Astrocyte (in vitro differentiated cells and primary cell): ENCODE data around the gene P4HB. TPM values are rescaled to one million over a fixed set of nuclear protein-coding genes. Genes with fewer than 3 reads are reported as not detected.

ENCODE experiments used
- DNase-seq: peaks from one replicate; pipeline ENCODE4 v3.0.0-alpha.2; 2010; ENCODE audit warnings: low read depth
- FAIRE-seq: peaks from 2 replicates; lab custom pipeline; 2011; peaks lifted over from hg19 to GRCh38; lab: Jason Lieb, UNC
- H2AFZ ChIP-seq: 2 replicates; pipeline ENCODE4 v1.6.0; 2012; ENCODE audit warnings: low read depth, low read length, inconsistent platforms
- H3K27ac ChIP-seq: 2 replicates; pipeline ENCODE4 v1.5.1; 2011; ENCODE audit warnings: low read depth, low read length, inconsistent platforms
- H3K27me3 ChIP-seq: 2 replicates; pipeline ENCODE4 v1.6.0; 2011; ENCODE audit warnings: low read length, inconsistent platforms; ENCODE audit not compliant: insufficient read depth
- H3K36me3 ChIP-seq: 2 replicates; pipeline ENCODE4 v1.5.1; 2011; ENCODE audit warnings: low read length, inconsistent platforms; ENCODE audit not compliant: insufficient read depth
- H3K4me1 ChIP-seq: 2 replicates; pipeline ENCODE4 v1.5.1; 2011; ENCODE audit warnings: low read length, inconsistent platforms; ENCODE audit not compliant: insufficient read depth
- H3K4me2 ChIP-seq: 2 replicates; pipeline ENCODE4 v1.6.0; 2012; ENCODE audit warnings: low read length, inconsistent platforms
- H3K4me3 ChIP-seq: 2 replicates; pipeline ENCODE4 v1.5.1; 2011; ENCODE audit warnings: low read depth, mild to moderate bottlenecking, low read length, inconsistent platforms; ENCODE audit not compliant: insufficient read depth
- H3K79me2 ChIP-seq: 2 replicates; pipeline ENCODE4 v1.6.0; 2012; ENCODE audit warnings: mild to moderate bottlenecking, low read length, inconsistent platforms; ENCODE audit not compliant: insufficient read depth
- H3K9ac ChIP-seq: 2 replicates; pipeline ENCODE4 v1.6.0; 2012; ENCODE audit warnings: mild to moderate bottlenecking, low read length, inconsistent platforms
- H3K9me3 ChIP-seq: 2 replicates; pipeline ENCODE4 v1.5.1; 2012; ENCODE audit warnings: low read depth, mild to moderate bottlenecking, low read length, inconsistent platforms; ENCODE audit not compliant: insufficient read depth
- H4K20me1 ChIP-seq: 2 replicates; pipeline ENCODE4 v1.6.0; 2012; ENCODE audit warnings: low read length, inconsistent platforms; ENCODE audit not compliant: insufficient read depth
- H3K27ac Mint-ChIP-seq: one replicate; pipeline ENCODE4 v1.8.0; 2021; ENCODE audit warnings: mild to moderate bottlenecking, mixed read lengths; ENCODE audit not compliant: unreplicated experiment
- H3K27me3 Mint-ChIP-seq: one replicate; pipeline ENCODE4 v1.8.0; 2021; ENCODE audit warnings: low read depth, mixed read lengths; ENCODE audit not compliant: unreplicated experiment
- H3K36me3 Mint-ChIP-seq: one replicate; pipeline ENCODE4 v1.8.0; 2021; ENCODE audit warnings: low read depth, mixed read lengths; ENCODE audit not compliant: unreplicated experiment
- H3K4me1 Mint-ChIP-seq: one replicate; pipeline ENCODE4 v1.8.0; 2021; ENCODE audit warnings: low read depth, mixed read lengths; ENCODE audit not compliant: unreplicated experiment
- H3K4me3 Mint-ChIP-seq: one replicate; pipeline ENCODE4 v1.8.0; 2021; ENCODE audit warnings: mild to moderate bottlenecking, moderate library complexity, mixed read lengths; ENCODE audit not compliant: unreplicated experiment
- H3K9me3 Mint-ChIP-seq: one replicate; pipeline ENCODE4 v1.8.0; 2021; ENCODE audit warnings: mild to moderate bottlenecking, mixed read lengths; ENCODE audit not compliant: unreplicated experiment
- EZH2 ChIP-seq: IDR thresholded peaks from 2 replicates; pipeline ENCODE4 v1.6.1; 2012; ENCODE audit warnings: mild to moderate bottlenecking, low read length, inconsistent platforms; ENCODE audit not compliant: insufficient read depth
- total RNA-seq: library from RNA; stranded (reverse); gene quantifications from 2 replicates; pipeline ENCODE4 v1.2.1, GENCODE V29; 2021
- TF ChIP-seq, protein P1 (sequence below): IDR thresholded peaks from 2 replicates; pipeline ENCODE4 v1.5.1; 2011; ENCODE audit warnings: low read depth, mild to moderate bottlenecking, inconsistent platforms, low read length, moderate library complexity; ENCODE audit not compliant: insufficient read depth

P4HB gene
- total RNA-seq, 1 donor from 2014 or later: 1,268 TPM

DNA sequence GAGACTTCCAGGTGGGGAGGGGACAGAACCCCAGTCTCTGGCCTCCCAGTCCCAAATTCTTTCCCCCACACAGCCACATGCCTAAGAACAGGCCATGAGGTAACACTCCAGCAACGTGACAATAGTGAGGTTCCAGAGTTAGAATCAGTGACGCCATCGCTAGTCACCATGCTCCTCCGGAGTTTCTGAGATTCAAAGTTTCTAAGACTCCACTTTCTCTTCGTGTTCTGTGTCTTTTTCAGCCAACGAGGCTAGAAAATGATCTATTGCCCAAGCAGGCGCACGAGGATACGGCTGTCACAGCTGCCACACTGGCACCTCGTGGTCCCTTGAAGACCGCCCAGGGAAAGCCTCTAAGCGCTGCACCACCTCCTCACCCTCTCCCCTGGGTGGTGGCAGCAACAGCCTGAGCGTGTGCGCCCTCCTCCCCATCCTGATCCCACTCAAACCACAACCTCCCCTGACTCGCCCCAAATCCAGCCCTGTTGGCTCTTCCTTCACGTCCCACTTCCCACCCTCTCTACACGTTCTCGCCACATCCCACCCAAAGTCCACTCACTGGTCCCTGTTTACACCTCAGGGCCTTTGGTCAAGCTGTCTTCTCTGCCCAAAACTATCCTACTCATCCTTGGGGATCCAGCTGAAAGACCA lies 28.3 kb downstream of the P4HB start:
- H3K79me2 ChIP-seq: peaks cover 48% of the 10 kb centered on the region
- Mint-ChIP-seq H3K27me3 (no peaks in the 10 kb centered on the region), H3K4me1 (peaks cover 9% of the 10 kb centered on the region), H3K27ac (peak overlapping the region; percentile 94), H3K9me3 (peaks cover 1% of the 10 kb centered on the region), H3K36me3 (no peaks in the 10 kb centered on the region), H3K4me3 (peak overlapping the region; percentile 92)
- FAIRE-seq: no peak
- no peaks in the 10 kb centered on the region for H3K36me3 ChIP-seq
- TF ChIP-seq EZH2: no peak
- TF ChIP-seq, protein P1, sequence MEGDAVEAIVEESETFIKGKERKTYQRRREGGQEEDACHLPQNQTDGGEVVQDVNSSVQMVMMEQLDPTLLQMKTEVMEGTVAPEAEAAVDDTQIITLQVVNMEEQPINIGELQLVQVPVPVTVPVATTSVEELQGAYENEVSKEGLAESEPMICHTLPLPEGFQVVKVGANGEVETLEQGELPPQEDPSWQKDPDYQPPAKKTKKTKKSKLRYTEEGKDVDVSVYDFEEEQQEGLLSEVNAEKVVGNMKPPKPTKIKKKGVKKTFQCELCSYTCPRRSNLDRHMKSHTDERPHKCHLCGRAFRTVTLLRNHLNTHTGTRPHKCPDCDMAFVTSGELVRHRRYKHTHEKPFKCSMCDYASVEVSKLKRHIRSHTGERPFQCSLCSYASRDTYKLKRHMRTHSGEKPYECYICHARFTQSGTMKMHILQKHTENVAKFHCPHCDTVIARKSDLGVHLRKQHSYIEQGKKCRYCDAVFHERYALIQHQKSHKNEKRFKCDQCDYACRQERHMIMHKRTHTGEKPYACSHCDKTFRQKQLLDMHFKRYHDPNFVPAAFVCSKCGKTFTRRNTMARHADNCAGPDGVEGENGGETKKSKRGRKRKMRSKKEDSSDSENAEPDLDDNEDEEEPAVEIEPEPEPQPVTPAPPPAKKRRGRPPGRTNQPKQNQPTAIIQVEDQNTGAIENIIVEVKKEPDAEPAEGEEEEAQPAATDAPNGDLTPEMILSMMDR: no peak
- peak overlapping the region; percentile 87 for H3K9ac ChIP-seq
- H3K4me2 ChIP-seq: peak overlapping the region; percentile 91
- no peaks in the 10 kb centered on the region for H3K27me3 ChIP-seq
- H3K27ac ChIP-seq: peak overlapping the region; percentile 52
- H2AFZ ChIP-seq: peak overlapping the region; percentile 75
- H4K20me1 ChIP-seq: peaks cover 37% of the 10 kb centered on the region
- H3K4me3 ChIP-seq: peak overlapping the region; percentile 73
- no peaks in the 10 kb centered on the region for H3K9me3 ChIP-seq
- DNase-seq: peak; percentile 20
- peaks cover 17% of the 10 kb centered on the region for H3K4me1 ChIP-seq

DNA sequence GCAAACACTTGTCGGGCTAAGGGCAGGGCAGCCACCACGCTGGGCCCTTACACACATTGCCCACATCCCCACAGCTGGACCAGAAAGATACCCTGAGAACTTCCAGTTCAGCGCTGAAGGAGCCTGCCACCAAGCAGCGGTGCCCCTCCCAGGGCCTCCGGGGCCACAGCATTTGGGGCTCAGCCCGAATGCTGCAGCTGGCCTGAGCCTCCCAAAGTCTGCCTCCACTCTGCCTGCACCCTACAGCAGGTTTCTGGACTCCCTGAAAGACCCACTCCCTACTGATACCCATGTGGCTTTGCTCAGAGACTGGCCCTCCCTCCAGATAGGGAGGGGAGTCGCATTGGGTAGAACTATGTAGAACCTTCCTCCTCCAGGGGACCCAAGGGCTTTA lies 28.8 kb downstream of the P4HB start:
- H3K27me3 Mint-ChIP-seq: no peaks in the 10 kb centered on the region
- Histone ChIP-seq H3K36me3 (no peaks in the 10 kb centered on the region), H3K9me3 (no peaks in the 10 kb centered on the region), H3K4me3 (no peak overlapping the region), H3K4me2 (peak overlapping the region; percentile 91), H4K20me1 (peaks cover 37% of the 10 kb centered on the region), H3K4me1 (peaks cover 17% of the 10 kb centered on the region), H2AFZ (no peak overlapping the region), H3K27ac (no peak overlapping the region), H3K9ac (peak overlapping the region; percentile 87), H3K79me2 (peaks cover 48% of the 10 kb centered on the region), H3K27me3 (no peaks in the 10 kb centered on the region)
- H3K36me3 Mint-ChIP-seq: no peaks in the 10 kb centered on the region
- TF ChIP-seq, protein P1: no peak
- TF ChIP-seq EZH2: no peak
- DNase-seq (no peak), FAIRE-seq (no peak)
- peak overlapping the region; percentile 94 for H3K27ac Mint-ChIP-seq
- H3K4me3 Mint-ChIP-seq: peak overlapping the region; percentile 92
- peaks cover 1% of the 10 kb centered on the region for H3K9me3 Mint-ChIP-seq
- H3K4me1 Mint-ChIP-seq: peaks cover 9% of the 10 kb centered on the region

DNA sequence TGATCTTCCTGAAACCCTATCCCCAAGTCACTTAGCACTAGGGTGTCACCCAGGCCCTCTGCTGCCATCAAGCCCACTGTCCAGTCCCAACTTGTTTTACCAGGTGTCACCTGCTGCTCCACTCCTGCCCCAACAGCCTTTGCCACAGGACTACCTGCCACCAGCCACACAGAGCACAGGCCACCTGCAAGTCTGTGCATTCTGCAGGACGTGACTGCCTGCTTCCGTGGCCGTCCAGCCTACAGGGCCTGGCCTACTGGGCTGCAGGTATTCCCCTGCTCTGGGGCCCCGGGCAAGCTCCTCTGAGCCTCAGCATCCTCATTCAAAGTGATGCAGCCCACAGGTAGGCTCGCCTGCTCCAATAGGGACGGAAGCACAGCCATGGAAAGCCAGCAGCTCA lies 30.5 kb downstream of the P4HB start:
- no peak for FAIRE-seq
- H3K27me3 Mint-ChIP-seq: peaks cover 3% of the 10 kb centered on the region
- Histone ChIP-seq H3K79me2 (peaks cover 61% of the 10 kb centered on the region), H3K27me3 (no peaks in the 10 kb centered on the region), H2AFZ (no peak overlapping the region), H3K27ac (no peak overlapping the region), H3K9me3 (no peaks in the 10 kb centered on the region), H3K4me3 (no peak overlapping the region), H3K4me2 (no peak overlapping the region), H3K4me1 (peaks cover 17% of the 10 kb centered on the region), H4K20me1 (peaks cover 52% of the 10 kb centered on the region), H3K36me3 (no peaks in the 10 kb centered on the region), H3K9ac (no peak overlapping the region)
- peaks cover 1% of the 10 kb centered on the region for H3K9me3 Mint-ChIP-seq
- H3K4me3 Mint-ChIP-seq: no peak overlapping the region
- H3K4me1 Mint-ChIP-seq: peaks cover 9% of the 10 kb centered on the region
- TF ChIP-seq, protein P1: no peak
- TF ChIP-seq EZH2: no peak
- DNase-seq: no peak
- no peaks in the 10 kb centered on the region for H3K36me3 Mint-ChIP-seq
- H3K27ac Mint-ChIP-seq: no peak overlapping the region
